Pulmonary artery endothelial cell (primary cell): ENCODE results near the gene AHCYL2. TPM values are rescaled to one million over a fixed set of nuclear protein-coding genes. Genes with fewer than 3 reads are reported as not detected.
A peak's percentile ranks its signal among the peaks of the same experiment; 100 is the strongest.

Experiments used
- DNase-seq: peaks from one replicate; pipeline ENCODE4 v3.0.0-alpha.2; 2011; ENCODE audit warnings: low read depth, low spot score
- total RNA-seq: library from RNA; depleted of rRNA; stranded (reverse); fragments of >200 nt; gene quantifications from 2 replicates; pipeline ENCODE4 v1.2.3, GENCODE V29; 2014

The AHCYL2 gene
- 7.7 and 13.2 TPM in 2 replicates for total RNA-seq

DNA sequence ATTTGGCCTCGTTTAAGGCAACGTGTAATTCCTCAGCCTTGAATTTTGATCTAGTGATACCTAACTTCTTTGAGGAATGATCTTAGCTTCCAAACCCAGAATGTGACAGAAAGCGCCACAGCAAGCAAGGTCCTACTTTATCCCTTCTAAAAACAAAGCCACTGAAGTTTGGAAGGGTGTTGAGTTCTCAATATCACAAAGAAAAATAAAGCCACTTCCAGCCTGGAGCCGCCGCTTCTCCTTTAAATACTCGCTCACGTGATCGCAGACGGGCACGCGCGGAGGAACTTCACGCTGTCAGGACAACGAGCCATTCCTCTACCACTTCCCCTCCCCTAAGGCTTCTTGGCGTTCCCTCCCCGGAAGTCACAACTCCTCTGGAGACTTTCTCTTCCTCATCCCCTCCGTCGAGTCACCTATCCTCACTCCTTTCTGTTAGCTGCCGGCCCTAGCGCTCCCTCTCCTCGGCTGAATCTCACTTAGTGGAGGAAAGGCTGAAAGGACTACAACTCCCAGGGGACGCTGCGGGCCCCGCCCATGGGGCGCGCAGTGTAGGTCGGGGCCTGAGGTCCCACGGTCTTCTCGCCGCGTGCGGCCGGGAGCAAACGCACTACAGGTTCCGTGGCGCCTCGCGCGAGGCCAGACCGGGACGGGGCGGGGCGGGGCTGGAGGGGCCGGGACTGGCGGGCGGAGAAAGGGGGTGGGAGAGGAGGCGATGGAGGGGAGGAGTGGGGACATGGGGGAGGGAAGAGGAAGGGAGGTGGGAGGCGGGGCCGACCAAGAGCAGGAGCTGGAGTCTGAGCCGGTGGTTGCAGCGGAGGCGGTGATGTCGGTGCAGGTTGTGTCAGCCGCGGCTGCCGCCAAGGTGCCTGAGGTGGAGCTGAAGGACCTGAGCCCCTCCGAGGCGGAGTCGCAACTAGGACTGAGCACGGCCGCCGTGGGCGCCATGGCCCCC, at the start of gene AHCYL2:
Gene AHCYL2, plus strand, starts transcription at position 780 of the 955 bp plus-strand sequence.
- peak; percentile 87 for DNase-seq

- no peak for DNase-seq
Observed at GRCh38 chr7:129176916-129177710, 47.7 kb upstream of the AHCYL2 start.

DNA sequence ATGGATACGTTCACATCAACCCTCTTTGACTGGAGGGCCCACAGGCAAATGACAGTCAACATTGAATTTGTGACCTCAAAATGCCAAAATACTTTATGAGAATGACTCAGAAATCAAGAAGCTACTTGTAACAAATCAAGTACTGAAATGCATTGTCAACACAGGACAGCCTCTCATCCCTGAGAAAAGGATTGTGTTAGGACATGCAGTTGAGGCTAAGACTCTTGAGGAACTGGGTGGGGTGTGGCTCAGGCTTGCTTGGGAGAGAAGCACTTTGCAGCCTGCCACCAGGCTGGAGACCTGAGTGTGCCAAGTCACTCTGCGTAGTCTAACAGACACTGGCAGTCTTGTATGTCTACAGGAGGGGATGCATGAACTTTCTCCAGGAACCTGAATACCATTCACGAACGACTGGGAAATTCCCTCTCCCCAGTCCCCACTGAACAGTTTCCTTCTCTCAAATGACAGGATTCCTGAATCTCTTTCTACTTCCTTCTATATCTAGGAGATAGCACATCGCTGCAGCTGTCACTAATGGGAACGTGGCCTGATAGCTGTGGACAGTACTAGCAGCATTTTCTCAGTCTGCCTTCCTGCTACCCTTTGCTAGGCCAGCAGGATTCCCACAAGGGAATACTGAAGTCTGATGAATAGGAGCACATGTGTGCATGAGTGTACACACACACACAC, 39.7 kb upstream of the AHCYL2 start:
- no peak for DNase-seq

DNA sequence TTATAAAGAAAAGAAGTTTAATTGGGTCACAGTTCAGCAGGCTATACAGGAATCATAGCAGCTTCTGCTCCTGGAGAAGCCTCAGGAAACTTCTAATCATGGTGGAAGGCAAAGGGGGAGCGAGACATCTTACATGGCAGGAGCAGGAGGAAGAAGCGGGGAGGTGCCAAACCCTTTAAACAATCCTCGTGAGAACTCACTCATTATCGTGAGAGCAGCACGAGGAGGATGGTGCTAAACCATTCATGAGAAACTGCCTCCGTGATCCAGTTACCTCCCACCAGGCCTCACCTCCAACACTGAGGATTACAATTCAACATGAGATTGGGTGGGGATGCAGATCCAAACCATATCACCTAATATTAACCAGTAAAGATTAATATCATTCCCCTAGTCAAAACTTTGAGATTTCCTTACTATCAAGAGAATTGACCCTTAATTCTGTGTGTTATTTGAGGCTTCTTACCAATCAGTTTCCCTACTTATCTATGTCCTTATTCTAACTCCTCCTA, 38.0 kb upstream of the AHCYL2 start:
- no peak for DNase-seq

DNA sequence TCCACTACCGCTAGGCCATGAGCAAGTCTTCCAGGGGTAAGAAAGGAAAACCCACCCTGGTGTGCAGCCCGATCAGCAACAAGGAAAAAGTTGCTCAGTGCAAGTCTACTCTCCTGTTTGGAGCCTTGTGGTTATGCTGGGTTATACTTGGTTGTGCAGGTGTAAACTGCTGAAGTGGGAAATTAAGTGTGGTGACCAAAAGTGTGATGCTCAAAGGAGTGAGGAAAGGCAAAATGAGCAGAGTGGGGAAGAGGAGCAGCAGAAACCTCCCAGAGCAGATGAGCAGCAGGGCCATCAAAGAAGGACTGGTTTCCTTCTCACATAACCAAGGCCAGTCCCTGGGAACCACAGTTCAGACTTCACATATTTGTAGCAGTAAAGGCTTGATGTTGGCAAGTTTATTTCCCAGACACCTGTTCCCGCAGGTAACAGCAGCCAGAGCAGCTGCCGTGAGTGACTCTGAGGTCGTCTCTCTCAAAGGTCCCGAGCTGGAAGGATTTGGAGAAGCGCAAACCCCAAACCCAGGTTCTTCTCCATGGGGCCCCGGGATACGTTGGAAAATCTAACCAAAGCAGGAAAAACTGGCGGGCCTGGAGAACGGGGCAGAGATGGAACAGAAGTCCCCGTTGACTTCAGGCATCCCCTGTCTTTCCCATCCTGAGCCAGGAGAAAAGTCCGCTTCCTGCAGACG, 37.0 kb upstream of the AHCYL2 start:
- DNase-seq: no peak

DNA sequence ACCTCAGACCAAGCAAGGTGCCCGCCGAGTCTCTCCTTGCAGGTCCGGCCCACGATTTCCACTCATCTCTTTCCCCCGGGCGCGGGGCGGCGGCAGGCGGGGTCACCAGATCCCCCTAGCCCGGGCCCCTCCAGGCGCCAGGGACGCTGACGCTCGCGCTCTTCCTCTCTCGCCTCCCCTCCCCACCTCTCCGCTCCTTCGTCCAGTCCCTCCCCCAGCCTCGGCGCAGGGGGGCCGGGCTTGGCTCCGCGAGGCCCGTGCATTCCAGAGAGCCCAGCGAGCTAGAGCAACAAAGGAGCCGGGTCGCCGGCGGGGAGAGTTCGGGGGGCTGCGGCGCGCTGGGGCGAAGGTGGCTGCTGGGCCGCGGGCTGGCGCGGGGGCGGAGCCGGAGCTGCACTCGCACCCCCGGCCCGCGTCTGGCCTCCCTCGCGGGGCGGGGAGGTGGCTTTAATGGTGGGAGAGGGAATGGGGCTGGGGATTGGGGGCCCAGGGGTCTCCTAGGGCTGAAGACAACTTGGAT, 36.4 kb upstream of the AHCYL2 start, which contains the start of gene SMO:
Gene SMO, plus strand, starts transcription at position 262 of the 520 bp plus-strand sequence. CDS start 519 bp downstream, outside the sequence.
- DNase-seq: no peak

- DNase-seq: no peak
Observed at GRCh38 chr7:129188892-129189660, 35.8 kb upstream of the AHCYL2 start.

DNA sequence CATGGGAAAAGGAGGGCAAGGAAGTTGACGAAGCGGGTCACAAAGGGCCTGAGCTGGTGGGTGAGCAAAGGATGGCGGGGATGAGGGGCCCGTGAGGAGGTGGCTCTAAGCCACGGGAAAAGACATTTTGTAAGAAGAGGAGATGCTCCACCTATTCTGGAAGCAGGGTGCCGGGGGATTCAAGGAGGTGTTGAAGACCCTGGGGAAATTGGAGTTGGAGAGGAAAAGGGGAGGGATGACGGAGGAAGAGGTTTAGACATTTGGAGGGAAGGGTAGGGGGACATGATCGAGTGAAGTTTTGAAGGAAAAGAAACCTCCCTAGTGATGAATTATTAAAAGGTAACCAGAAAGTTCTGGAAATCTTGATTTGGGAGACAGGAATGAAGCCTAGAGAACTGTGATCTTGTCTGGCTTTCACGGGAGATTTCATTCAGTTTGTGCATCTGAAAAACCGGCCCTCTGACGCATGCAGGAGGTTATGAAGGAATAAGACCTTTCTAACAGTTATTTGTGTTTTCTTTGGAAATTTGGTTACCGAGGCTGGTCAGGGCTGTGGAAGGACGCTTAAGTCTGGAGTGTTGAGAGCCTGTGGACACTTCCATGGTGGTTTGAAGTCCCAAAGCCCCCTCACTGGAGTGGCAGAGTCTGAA, 35.0 kb upstream of the AHCYL2 start:
- no peak for DNase-seq

DNA sequence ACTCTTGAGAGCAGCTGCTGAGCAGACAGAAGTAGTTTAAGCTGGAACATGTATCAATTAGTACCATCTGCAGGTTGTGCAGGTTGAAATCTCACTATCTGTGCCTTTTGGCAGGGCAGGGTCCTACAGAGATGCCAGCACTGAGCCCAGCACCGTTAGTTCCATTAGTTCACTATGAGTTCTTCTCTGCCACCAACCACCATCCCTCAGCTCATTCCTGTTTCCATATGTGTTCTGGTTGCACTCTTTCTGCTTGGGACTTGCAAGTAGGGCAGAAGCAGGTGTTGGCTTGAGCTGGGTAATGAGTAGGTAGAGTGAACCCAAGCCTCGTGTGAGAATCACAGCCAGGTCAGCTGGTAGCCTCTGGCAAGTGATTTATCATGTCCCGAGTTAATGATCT, 33.6 kb upstream of the AHCYL2 start:
- no peak for DNase-seq

GRCh38 chr7:129193892-129194291, 30.9 kb upstream of the AHCYL2 start:
- DNase-seq: no peak

DNA sequence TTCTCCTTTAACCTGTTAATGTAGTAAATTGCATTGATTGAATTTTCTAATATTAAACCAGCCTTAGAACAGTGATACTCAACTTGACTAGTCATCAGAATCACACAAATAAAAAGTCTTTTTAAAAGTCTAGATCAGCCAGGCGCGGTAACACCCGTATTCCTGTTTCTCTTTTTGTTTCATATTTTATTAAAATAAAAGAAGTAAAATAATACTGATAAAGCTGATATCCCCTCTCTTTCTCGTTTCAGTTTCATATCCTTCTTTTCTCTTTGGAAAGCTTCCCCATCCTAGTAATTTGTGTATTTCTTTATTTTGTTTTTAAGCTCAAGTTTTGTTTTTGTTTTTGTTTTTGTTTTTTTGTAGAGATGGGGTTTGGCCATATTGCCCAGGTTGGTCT, 27.1 kb upstream of the AHCYL2 start:
- DNase-seq: no peak

- DNase-seq: no peak
Observed at GRCh38 chr7:129199406-129199805, 25.4 kb upstream of the AHCYL2 start.

GRCh38 chr7:129202058-129202777, 22.6 kb upstream of the AHCYL2 start:
- DNase-seq: no peak

DNA sequence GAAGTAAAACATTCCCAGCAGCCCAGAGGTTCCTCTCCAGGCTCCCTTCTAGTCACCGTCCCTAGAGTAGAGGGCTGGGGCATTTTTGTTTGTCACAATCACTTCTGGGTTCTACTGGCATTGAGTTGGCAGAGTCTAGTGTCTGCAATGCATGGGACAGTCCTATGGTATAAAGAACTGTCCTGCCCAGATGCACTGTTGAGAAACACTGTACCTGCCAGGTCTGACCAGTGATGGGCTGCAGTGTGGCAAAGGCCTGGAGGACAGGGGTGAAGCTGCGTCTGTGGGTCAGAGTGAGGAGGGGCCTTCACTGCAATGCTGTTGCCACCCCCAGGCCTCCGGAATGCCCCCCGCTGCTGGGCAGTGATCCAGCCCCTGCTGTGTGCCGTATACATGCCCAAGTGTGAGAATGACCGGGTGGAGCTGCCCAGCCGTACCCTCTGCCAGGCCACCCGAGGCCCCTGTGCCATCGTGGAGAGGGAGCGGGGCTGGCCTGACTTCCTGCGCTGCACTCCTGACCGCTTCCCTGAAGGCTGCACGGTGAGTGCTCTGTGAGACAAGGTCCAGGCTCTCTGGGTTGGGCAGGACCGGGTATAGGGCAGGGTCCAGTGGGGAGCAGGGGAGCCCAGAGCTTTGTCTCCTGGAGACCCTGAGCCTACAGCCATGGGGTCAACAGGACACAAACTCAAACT, 21.6 kb upstream of the AHCYL2 start:
- no peak for DNase-seq

- no peak for DNase-seq
Observed at GRCh38 chr7:129205126-129205818, 19.6 kb upstream of the AHCYL2 start.

GRCh38 chr7:129205987-129206785, 18.6 kb upstream of the AHCYL2 start:
- DNase-seq: no peak

DNA sequence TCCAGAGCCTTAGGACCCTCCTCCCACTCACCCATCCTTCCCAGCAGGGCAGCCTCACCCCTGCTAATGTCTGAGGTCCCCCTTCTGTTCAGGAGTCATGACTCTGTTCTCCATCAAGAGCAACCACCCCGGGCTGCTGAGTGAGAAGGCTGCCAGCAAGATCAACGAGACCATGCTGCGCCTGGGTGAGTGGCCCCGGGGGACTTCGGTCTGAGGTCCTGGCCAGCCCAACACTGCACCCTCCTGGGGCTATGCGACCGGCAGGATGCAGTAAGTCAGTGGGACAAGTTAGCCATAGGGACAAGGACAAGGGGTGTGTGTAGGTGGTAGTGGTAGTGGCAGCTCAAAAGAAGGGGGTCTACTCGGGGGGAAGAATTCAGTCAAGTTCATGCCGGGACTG, 16.2 kb upstream of the AHCYL2 start:
- no peak for DNase-seq
